Suprapubic skin (tissue), 3 donors: Measurements from ENCODE around the gene DNAJB1.

Experiments used
- CTCF ChIP-seq, 2 donors: fragments of 200-600 bp in 1 of 2; fragments of 450-650 bp in 1 of 2; sonication (generic) in 1 of 2; IDR thresholded peaks; one replicate each; pipeline ENCODE4 v1.5.1; 2016 to 2019; ENCODE audit warnings: antibody characterized with exemption in 2 of 2, mild to moderate bottlenecking in 1 of 2, moderate library complexity in 1 of 2
- EP300 ChIP-seq: sonication (generic); formaldehyde crosslinking; IDR thresholded peaks from one replicate; pipeline ENCODE4 v1.6.1; 2017; ENCODE audit warnings: antibody characterized with exemption
- POLR2A ChIP-seq, 2 donors: fragments of 450-650 bp; IDR thresholded peaks; one replicate each; pipeline ENCODE4 v1.6.1; 2017; ENCODE audit warnings: antibody characterized with exemption in 2 of 2, mild to moderate bottlenecking in 2 of 2, moderate library complexity in 2 of 2

- no peak for TF ChIP-seq POLR2A (IDR thresholded peaks at IDR 0.05)
- no peak for TF ChIP-seq EP300
- no peak for TF ChIP-seq CTCF (IDR thresholded peaks at IDR 0.05)
These were observed 1.2 kb upstream of the DNAJB1 start for GRCh38 chr19:14519245-14519859.
